Measurements from ENCODE around the gene USP22.
A peak's percentile ranks its signal among the peaks of the same experiment; 100 is the strongest.

The USP22 gene

GRCh38 chr17:20999841-21000532, 42.8 kb downstream of the USP22 start:
- no peak for DNase-seq

DNA sequence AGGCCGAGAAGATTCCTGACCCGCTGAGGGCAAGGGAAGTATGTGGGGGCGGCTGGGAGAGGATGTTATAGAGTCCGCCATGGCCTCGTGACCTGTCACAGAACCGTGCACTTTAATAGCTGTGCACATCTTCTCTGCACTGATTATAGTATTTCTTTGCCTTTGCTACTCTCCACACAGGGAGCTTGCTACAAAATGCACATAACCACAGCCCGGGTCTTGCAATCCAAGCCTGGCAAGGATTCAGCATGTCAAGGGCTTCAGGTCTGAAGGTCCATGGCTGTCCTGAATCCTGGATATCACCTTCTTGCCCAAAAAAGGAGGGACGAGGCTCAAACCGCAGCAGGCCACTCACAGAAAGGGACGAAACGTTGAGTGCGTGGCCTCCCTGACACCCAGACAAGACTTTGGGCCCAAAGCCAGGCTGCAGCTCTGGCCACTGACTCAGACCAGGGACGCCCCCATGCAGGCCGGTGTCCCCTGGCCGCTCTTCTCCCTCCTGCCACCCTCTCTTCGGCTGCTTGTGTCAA, 43.7 kb downstream of the USP22 start:
- DNase-seq, result no peak

GRCh38 chr17:20998571-20999043, 44.2 kb downstream of the USP22 start:
- DNase-seq, result no peak

GRCh38 chr17:20997711-20998570, 44.9 kb downstream of the USP22 start:
- DNase-seq, result no peak

GRCh38 chr17:20996724-20997615, 45.8 kb downstream of the USP22 start:
- DNase-seq, result no peak

GRCh38 chr17:20995873-20996723, 46.7 kb downstream of the USP22 start:
- DNase-seq, result no peak

- DNase-seq, result no peak
These were observed 47.5 kb downstream of the USP22 start for GRCh38 chr17:20995164-20995872.

- no peak for DNase-seq
These were observed 48.0 kb downstream of the USP22 start for GRCh38 chr17:20994779-20995149.

DNA sequence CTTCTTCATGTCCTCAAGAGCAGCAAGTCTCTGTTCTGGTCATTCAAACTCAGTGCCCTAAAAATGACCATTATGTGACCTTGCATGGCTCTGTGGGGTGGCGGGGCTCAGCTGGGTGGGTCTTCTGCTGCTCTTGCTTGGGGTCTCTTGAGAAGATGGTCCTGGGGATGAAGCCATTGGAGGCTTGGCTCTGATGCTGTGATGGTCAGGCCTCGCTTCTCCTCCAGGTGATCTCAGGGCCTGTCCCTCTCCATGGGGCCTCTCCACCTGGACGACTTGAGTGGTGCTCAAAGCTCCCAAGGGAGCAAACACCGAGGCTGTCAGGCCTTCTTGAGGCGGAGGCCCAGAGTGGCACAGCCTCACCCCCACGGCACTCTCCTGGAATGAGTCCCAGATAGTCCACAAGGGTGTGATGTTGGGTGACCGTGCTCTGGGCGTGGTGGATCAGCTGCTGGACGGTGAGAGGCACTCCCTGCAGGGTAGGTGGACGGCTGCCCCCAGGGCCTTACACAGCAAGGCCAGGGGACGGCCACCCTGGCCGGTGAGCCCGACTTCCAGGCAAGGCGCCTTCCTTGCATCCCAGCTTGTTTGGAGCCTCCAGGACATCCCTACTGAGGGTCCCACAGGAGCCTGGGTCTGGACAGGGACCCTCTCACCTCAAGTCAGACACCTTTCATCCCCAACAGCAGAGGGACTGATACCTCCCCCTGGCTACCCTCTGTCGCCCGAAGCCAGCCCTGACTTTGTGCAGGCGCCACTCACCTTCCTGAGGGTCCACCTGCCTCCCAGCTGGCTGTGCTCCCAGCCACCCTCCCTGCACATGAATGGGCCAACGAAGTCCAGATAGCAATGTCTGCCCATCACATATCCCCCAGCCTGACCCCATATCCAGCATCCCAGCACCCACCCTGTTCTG, 48.7 kb downstream of the USP22 start:
- no peak for DNase-seq

DNA sequence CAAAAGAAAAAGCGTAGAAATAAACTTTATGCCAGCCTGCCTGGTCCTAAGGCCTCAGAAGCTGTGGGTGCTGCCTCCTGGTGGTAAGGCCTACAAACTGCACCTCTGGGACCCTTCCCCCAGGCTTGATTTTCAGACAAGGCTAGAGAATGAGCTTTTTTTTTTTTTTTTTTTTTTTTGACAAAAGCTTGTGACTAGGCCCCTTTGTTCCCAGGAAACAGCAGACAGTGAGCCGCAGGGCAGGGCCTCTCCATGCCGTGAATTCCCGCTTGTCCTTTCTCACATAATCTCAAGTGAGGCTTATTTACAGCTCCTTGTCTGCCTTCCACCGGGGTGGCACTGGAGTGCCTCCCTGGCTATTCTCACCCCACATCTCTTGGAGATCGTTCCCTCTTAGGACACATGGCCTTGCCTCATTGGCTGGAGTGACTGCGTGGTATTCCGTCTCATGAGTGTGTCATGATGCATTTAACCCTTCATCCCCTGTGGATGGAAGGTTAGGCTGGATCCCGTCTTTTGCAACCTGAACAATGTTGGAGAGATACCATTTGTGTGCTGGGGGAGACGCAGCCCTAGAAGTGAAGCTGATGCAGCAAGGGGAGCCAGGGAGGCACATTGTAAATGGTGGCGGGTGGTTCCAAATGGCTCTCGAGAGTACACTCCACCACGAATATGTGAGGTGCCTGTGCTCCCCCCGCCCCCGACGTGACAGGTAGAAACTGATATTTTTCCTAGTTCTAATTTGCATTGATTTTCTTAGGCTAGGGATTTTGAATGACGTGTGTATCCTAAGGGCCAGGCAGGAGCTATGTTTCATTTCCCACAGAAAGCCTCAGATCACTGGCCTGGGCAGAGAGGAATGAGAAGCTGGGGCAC, 49.6 kb downstream of the USP22 start:
- peak in 1 of 2 experiments; percentile 40 for DNase-seq

GRCh38 chr17:20992416-20992815, 50.4 kb downstream of the USP22 start:
- no peak for DNase-seq

- DNase-seq, result no peak
These were observed 51.4 kb downstream of the USP22 start for GRCh38 chr17:20991276-20992037.

DNA sequence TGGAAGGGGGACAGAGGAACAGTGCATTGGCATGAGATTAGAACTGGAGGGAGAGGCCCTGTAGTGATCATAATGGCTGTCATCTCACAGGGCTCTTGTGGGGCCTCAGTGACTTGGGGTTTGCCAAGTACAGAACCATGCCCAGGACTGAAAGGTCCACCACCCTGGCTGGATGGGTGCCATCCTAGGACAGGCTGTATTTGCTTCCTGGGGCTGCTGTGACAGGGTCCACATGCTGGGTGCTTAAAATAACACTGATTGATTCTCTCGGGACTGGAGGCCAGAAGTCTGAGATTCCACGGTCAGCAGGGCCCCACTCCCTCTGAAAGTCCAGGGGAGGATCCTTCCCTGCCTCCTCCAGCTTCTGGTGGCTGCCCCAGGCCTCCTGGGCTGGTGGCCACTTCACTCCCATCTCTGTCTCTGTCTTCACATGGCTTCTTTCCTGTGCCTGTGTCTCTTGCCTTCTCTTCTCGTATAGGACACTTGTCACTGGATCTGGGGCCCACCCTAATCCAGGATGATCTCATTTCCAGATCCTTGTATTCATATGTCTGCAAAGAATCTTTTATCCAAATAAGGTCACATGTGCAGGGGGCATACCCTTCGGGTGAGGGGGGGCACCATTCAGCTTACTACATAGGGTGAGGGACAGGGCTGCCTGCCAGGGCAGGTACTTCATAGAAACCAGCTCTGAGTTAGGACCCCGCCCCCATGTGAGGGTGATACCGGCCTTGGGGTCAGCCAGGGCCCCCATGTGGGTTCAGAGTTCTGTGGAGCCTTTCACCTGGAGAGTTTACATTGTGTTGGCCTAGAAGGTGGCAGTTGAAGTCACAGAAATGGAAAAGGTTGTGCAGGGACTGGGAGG, 52.6 kb downstream of the USP22 start:
- DNase-seq, result no peak

- DNase-seq, result no peak
These were observed 53.3 kb downstream of the USP22 start for GRCh38 chr17:20989481-20989880.

DNA sequence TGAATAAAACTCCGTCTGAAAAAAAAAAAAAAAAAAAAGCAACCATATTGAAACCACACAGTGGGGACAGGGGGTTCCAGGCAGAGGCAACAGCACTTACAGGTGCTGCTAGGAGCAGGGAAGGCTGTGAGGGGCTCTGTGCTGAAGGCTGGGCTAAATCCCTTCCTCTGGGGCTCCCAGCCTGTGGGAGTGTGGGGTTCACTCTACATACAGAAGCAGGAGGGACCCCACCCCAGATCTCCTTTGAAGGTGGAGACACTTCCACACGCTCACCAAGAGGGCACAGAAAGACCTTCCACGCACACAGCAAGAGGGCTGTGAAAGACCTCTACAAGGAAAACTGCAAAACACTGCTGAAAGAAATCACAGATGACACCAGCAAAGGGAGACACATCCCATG, 53.9 kb downstream of the USP22 start:
- no peak for DNase-seq

DNA sequence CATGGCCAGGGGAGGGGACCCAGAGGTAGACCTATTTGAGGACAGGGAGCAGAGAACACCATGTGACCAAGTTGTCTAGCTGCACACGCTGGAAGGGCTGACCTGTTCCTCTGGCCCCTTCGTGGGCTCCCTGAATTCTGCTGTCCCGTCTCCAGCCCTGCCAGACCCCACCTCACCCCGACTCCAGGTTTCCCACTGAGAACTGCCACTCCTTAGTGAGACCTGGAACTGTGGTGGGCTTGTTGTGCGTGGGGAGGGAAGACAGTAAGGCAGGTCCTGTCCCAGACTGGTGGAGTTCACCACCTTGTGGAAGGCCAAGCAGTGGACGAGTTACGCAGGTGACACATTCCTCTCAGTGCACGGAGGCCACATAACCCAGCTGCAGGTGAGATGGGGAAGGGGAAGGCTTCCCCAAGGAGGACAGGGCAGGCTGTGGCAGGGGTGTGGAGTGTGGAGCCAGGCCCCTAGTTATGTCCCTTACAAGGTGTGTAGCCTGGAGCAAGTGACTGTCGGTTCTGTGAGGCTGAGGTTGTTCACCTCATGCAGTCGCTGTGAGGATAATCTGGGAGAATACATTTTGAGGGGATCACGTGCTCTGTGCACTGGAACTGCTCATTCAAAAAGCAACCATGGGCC, 54.7 kb downstream of the USP22 start:
- no peak for DNase-seq

GRCh38 chr17:20987511-20987910, 55.3 kb downstream of the USP22 start:
- DNase-seq, result no peak

Measured in NCI-H1930 (cell line).